ENCODE data around the gene APOA1. TPM values are rescaled to one million over a fixed set of nuclear protein-coding genes. Genes with fewer than 3 reads are reported as not detected.

Gene APOA1
- total and polyA plus RNA-seq, 2 donors (not counting 3 experiments of a cell fraction or from before 2014, with no cell fraction given), result not detected

GRCh38 chr11:116868066-116868465 is 30.6 kb upstream of the APOA1 start:
- no peaks in the 10 kb centered on the region for H3K9me1 ChIP-seq (replicated peaks; ENCODE audit: control insufficient read depth, extremely low read depth, insufficient read depth, low read length)
- H3K4me3 ChIP-seq (replicated peaks in 1 of 3; ENCODE audit: insufficient read depth in 1 of 3, low read depth in 1 of 3, low read length in 3 of 3), result no peak overlapping the region
- no peak for DNase-seq (ENCODE audit: low read depth, low spot score)
- no peaks in the 10 kb centered on the region for H3K27me3 ChIP-seq (ENCODE audit: control insufficient read depth in 2 of 2, insufficient read depth in 2 of 2, low read length in 2 of 2)
- H4K20me1 ChIP-seq (replicated peaks; ENCODE audit: control insufficient read depth, extremely low read depth, insufficient read depth, low read length), result no peaks in the 10 kb centered on the region
- H3K9me3 ChIP-seq (replicated peaks; ENCODE audit: control insufficient read depth, insufficient read depth, low read length), result no peaks in the 10 kb centered on the region
- peaks cover 6 to 11% of the 10 kb centered on the region in 2 experiments for H3K36me3 ChIP-seq (ENCODE audit: control insufficient read depth in 2 of 2, extremely low read depth in 1 of 2, insufficient read depth in 2 of 2, low read length in 2 of 2)
- intact Hi-C loops (cut with micrococcal nuclease) (loop anchor here (5.0 kb wide), 1 partner anchor 76 kb away; the partner anchor contains the start of gene APOA5), dilution Hi-C loops (cut with MboI; ENCODE audit: extremely low pct_ligation_motif_present, low sequenced_read_pairs) (no loop called here)
- H3K4me2 ChIP-seq (ENCODE audit: insufficient read depth, low read length), result no peak overlapping the region
- ChIA-PET CTCF (interaction anchor here (0.8 to 0.9 kb wide), 2 partner anchors 12 to 77 kb away, joined by 3 read pairs; partner anchors contain the start of gene APOA5), POLR2A (no interaction called here)
- no peaks in the 10 kb centered on the region for H3K79me2 ChIP-seq (ENCODE audit: control insufficient read depth, insufficient read depth, low read length)
- no peak for FAIRE-seq
- BruUV-seq (replicated peaks), result no TSS peak
- H2AFZ ChIP-seq (ENCODE audit: low read depth, low read length), result no peak overlapping the region
- TF ChIP-seq POLR2AphosphoS5 (IDR thresholded peaks at IDR 0.05; ENCODE audit: insufficient read depth, low read depth, low read length), result no peak
- TF ChIP-seq JUN (IDR thresholded peaks at IDR 0.05; ENCODE audit: borderline replicate concordance, insufficient read depth, insufficient read length, low read depth), result no peak
- TF ChIP-seq, protein P1, sequence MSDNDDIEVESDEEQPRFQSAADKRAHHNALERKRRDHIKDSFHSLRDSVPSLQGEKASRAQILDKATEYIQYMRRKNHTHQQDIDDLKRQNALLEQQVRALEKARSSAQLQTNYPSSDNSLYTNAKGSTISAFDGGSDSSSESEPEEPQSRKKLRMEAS (IDR thresholded peaks at IDR 0.05; ENCODE audit: insufficient read depth, insufficient read length), result no peak
- no peak for TF ChIP-seq CTCF (IDR thresholded peaks at IDR 0.05; ENCODE audit: extremely low read depth in 1 of 2, insufficient read depth in 1 of 2, low read depth in 1 of 2, low read length in 2 of 2)
- TF ChIP-seq POLR2A (IDR thresholded peaks at IDR 0.05; ENCODE audit: low read depth, low read length), result no peak
- TF ChIP-seq EZH2 (IDR thresholded peaks at IDR 0.05; ENCODE audit: borderline replicate concordance, low read depth, low read length, severe bottlenecking), result no peak
- no peak for TF ChIP-seq FOS (IDR thresholded peaks at IDR 0.05; ENCODE audit: borderline replicate concordance, insufficient read depth, low read length)
- TF ChIP-seq MYC (IDR thresholded peaks at IDR 0.05; ENCODE audit: low read depth, low read length), result no peak
- TF ChIP-seq GATA2 (IDR thresholded peaks at IDR 0.05; ENCODE audit: insufficient read depth, insufficient read length, low read depth, low read length), result no peak
- H3K4me1 ChIP-seq (ENCODE audit: control insufficient read depth, extremely low read depth, insufficient read depth, low read length), result peaks cover 6% of the 10 kb centered on the region
- H3K27ac ChIP-seq (ENCODE audit: insufficient read depth, low read depth, low read length), result no peak overlapping the region
- no peak overlapping the region for H3K9ac ChIP-seq (replicated peaks; ENCODE audit: extremely low read depth, insufficient read depth, low read length)

Measured in endothelial cell of umbilical vein (primary cell).